ENCODE results near the gene ELP2. TPM values are rescaled to one million over a fixed set of nuclear protein-coding genes. Genes with fewer than 3 reads are reported as not detected.

ELP2 gene
- total and polyA plus RNA-seq, 9 of the 15 experiments (the other 6 are each of a cell fraction or from before 2014, with no cell fraction given) = 76.8 to 192 (median 140) TPM

GRCh38 chr18:36196238-36196995, 66.7 kb downstream of the ELP2 start:
- no peak for DNase-seq (ENCODE audit: extremely low read depth in 1 of 4, low spot score in 3 of 4)
- FAIRE-seq = no peak
- Histone ChIP-seq H3K27ac (ENCODE audit: extremely low read depth, low read depth, low read length) (no peak overlapping the region), H2AFZ (ENCODE audit: low read depth, low read length) (no peak overlapping the region), H3K4me1 (replicated peaks in 1 of 2; ENCODE audit: control insufficient read depth in 2 of 2, insufficient read depth in 2 of 2, low read length in 2 of 2) (peaks cover 15 to 17% of the 10 kb centered on the region in 2 experiments; a peak in 4 of 5 replicates), H3K9me3 (replicated peaks; ENCODE audit: control insufficient read depth, insufficient read depth, low read depth, low read length) (no peaks in the 10 kb centered on the region), H4K20me1 (replicated peaks; ENCODE audit: control insufficient read depth, insufficient read depth, low read length) (peaks cover 12% of the 10 kb centered on the region; the same call in 1 of the 2 replicates), H3K79me2 (ENCODE audit: control insufficient read depth, insufficient read depth, low read length) (no peaks in the 10 kb centered on the region), H3K27me3 (ENCODE audit: control insufficient read depth in 2 of 2, insufficient read depth in 2 of 2, low read length in 2 of 2) (no peaks in the 10 kb centered on the region), H3K9ac (ENCODE audit: insufficient read depth in 1 of 2, low read depth in 2 of 2, low read length in 2 of 2) (no peak overlapping the region), H3K4me3 (no peak overlapping the region), H3K9me1 (ENCODE audit: control insufficient read depth, insufficient read depth, low read length) (peaks cover 4% of the 10 kb centered on the region), H3K36me3 (ENCODE audit: control insufficient read depth, insufficient read depth, low read length) (peaks cover 4% of the 10 kb centered on the region), H3K4me2 (ENCODE audit: insufficient read depth, low read length) (no peak overlapping the region)
- in situ Hi-C loops (cut with MboI) = no loop called here
- no TSS peak for BruUV-seq (replicated peaks)
- ChIA-PET CTCF (ENCODE audit: low intra/inter-chr PET ratio) (no interaction called here), POLR2A (interaction anchor here (0.7 to 1.6 kb wide), 4 partner anchors 16 to 111 kb away, joined by 3 to 4 read pairs (median 3); no protein-coding TSS in a partner anchor)
- intact Hi-C loops (cut with micrococcal nuclease) = no loop called here
- 65% methylated on average over 6 of the region's 6 CpGs for WGBS (ENCODE audit: insufficient coverage, low coverage, missing lambda C conversion rate)
- TF ChIP-seq RBM25 (IDR thresholded peaks at IDR 0.05; ENCODE audit: low read depth, low read length, severe bottlenecking) (peak; percentile 38), ZNF699 (CRISPR knock-in tag; IDR thresholded peaks at IDR 0.05; ENCODE audit: insufficient replicate concordance) (no peak), ZFP36 (IDR thresholded peaks at IDR 0.05; ENCODE audit: low read depth, low read length, partially characterized antibody) (peak; percentile 44)
- no peak for ATAC-seq

- Histone ChIP-seq H3K9me1 (ENCODE audit: control insufficient read depth, insufficient read depth, low read length) (peaks cover 4% of the 10 kb centered on the region), H3K27ac (ENCODE audit: extremely low read depth, low read depth, low read length) (no peak overlapping the region), H3K4me1 (replicated peaks in 1 of 2; ENCODE audit: control insufficient read depth in 2 of 2, insufficient read depth in 2 of 2, low read length in 2 of 2) (peaks cover 15 to 17% of the 10 kb centered on the region in 2 experiments; a peak in 4 of 5 replicates), H2AFZ (ENCODE audit: low read depth, low read length) (no peak overlapping the region), H4K20me1 (replicated peaks; ENCODE audit: control insufficient read depth, insufficient read depth, low read length) (peaks cover 12% of the 10 kb centered on the region; the same call in 1 of the 2 replicates), H3K79me2 (ENCODE audit: control insufficient read depth, insufficient read depth, low read length) (no peaks in the 10 kb centered on the region), H3K27me3 (ENCODE audit: control insufficient read depth in 2 of 2, insufficient read depth in 2 of 2, low read length in 2 of 2) (no peaks in the 10 kb centered on the region), H3K9ac (ENCODE audit: insufficient read depth in 1 of 2, low read depth in 2 of 2, low read length in 2 of 2) (no peak overlapping the region), H3K36me3 (ENCODE audit: control insufficient read depth, insufficient read depth, low read length) (no peaks in the 10 kb centered on the region; the same call in none of the 3 replicates), H3K9me3 (replicated peaks; ENCODE audit: control insufficient read depth, insufficient read depth, low read depth, low read length) (no peaks in the 10 kb centered on the region), H3K4me3 (no peak overlapping the region), H3K4me2 (ENCODE audit: insufficient read depth, low read length) (no peak overlapping the region)
- DNase-seq (ENCODE audit: extremely low read depth in 1 of 4, low spot score in 3 of 4) = no peak
- intact Hi-C loops (cut with micrococcal nuclease) (no loop called here), in situ Hi-C loops (cut with MboI) (no loop called here)
- no peak for FAIRE-seq
- TF ChIP-seq, protein P1, sequence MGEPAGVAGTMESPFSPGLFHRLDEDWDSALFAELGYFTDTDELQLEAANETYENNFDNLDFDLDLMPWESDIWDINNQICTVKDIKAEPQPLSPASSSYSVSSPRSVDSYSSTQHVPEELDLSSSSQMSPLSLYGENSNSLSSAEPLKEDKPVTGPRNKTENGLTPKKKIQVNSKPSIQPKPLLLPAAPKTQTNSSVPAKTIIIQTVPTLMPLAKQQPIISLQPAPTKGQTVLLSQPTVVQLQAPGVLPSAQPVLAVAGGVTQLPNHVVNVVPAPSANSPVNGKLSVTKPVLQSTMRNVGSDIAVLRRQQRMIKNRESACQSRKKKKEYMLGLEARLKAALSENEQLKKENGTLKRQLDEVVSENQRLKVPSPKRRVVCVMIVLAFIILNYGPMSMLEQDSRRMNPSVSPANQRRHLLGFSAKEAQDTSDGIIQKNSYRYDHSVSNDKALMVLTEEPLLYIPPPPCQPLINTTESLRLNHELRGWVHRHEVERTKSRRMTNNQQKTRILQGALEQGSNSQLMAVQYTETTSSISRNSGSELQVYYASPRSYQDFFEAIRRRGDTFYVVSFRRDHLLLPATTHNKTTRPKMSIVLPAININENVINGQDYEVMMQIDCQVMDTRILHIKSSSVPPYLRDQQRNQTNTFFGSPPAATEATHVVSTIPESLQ (CRISPR knock-in tag; IDR thresholded peaks at IDR 0.05) = no peak
- TF ChIP-seq, protein P2, sequence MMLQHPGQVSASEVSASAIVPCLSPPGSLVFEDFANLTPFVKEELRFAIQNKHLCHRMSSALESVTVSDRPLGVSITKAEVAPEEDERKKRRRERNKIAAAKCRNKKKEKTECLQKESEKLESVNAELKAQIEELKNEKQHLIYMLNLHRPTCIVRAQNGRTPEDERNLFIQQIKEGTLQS (IDR thresholded peaks at IDR 0.05) = peak; percentile 39; the same call in 1 of the 2 replicates
- TF ChIP-seq, protein P2 (CRISPR knock-in tag; conservative IDR thresholded peaks at IDR 0.05) = no peak
- no peak for TF ChIP-seq CEBPG (CRISPR knock-in tag; IDR thresholded peaks at IDR 0.05)
- TF ChIP-seq CEBPG (tag; conservative IDR thresholded peaks at IDR 0.05 in 1 of 2, IDR thresholded peaks at IDR 0.05 in 1 of 2) = peak in 1 of 2 experiments; percentile 26; a peak in 1 of 4 replicates
- 0 out of 2 replicates have a peak, but pooled peaks have one; percentile 7 for TF ChIP-seq CEBPB (tag; IDR thresholded peaks at IDR 0.05)
- POLR2A ChIA-PET = interaction anchor here (0.8 to 1.6 kb wide), 6 partner anchors 9 to 112 kb away, joined by 3 to 5 read pairs (median 4); no protein-coding TSS in a partner anchor
- ATAC-seq = no peak
- BruUV-seq (replicated peaks) = no TSS peak
- CTCF ChIA-PET (ENCODE audit: low intra/inter-chr PET ratio) = no interaction called here
These were observed 67.9 kb downstream of the ELP2 start for GRCh38 chr18:36197511-36198166.

All from K562 (cell line).